AG09309 (cell line): ENCODE results near the gene MSH3.

Source experiments
- DNase-seq: peaks from one replicate; pipeline ENCODE4 v3.0.0-alpha.2; 2010; ENCODE audit warnings: low read depth
- H3K4me3 ChIP-seq: 2 replicates; pipeline ENCODE4 v1.5.1; 2011; ENCODE audit warnings: mild to moderate bottlenecking, low read depth, low read length, moderate library complexity; ENCODE audit not compliant: control insufficient read depth
- TF ChIP-seq, protein P1 (sequence below): IDR thresholded peaks from 2 replicates; pipeline ENCODE4 v1.5.1; 2011; ENCODE audit warnings: mild to moderate bottlenecking, low read depth, low read length, inconsistent platforms; ENCODE audit not compliant: insufficient read depth, control insufficient read depth; ENCODE audit errors: missing control alignments

Gene MSH3

DNA sequence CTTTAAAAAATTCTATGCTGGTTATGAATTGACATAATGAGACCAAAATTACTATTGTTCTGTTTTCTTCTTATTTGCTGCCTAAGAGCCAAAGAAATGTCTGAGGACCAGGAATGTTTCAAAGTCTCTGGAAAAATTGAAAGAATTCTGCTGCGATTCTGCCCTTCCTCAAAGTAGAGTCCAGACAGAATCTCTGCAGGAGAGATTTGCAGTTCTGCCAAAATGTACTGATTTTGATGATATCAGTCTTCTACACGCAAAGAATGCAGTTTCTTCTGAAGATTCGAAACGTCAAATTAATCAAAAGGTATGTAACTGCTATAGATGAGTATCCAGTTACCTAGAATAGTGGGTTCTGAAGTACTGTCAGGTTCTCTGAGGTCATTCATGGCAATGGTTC lies 10.6 kb downstream of the MSH3 start:
- H3K4me3 ChIP-seq, result no peak overlapping the region
- TF ChIP-seq, protein P1, sequence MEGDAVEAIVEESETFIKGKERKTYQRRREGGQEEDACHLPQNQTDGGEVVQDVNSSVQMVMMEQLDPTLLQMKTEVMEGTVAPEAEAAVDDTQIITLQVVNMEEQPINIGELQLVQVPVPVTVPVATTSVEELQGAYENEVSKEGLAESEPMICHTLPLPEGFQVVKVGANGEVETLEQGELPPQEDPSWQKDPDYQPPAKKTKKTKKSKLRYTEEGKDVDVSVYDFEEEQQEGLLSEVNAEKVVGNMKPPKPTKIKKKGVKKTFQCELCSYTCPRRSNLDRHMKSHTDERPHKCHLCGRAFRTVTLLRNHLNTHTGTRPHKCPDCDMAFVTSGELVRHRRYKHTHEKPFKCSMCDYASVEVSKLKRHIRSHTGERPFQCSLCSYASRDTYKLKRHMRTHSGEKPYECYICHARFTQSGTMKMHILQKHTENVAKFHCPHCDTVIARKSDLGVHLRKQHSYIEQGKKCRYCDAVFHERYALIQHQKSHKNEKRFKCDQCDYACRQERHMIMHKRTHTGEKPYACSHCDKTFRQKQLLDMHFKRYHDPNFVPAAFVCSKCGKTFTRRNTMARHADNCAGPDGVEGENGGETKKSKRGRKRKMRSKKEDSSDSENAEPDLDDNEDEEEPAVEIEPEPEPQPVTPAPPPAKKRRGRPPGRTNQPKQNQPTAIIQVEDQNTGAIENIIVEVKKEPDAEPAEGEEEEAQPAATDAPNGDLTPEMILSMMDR, result no peak
- no peak for DNase-seq

DNA sequence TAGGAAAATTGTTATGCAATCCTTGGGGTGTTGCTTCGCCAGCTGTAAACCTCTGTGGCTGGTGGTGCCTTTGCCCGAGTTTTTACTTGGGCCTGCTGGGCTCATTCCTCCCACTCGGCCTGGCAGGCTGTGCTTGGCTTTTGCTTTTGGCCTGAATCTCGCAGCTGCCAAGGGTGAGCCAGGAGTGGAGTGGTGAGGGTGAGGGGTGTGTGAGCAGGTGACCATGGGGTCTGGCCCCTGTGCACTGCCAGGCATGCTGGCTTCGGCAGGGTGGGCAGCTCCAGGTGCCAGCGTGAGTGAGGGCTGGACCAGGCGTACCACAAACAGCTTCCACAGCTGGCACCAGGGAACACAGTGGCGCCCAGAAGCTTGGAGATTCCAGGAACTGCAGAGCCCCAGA lies 12.9 kb downstream of the MSH3 start:
- H3K4me3 ChIP-seq, result no peak overlapping the region
- TF ChIP-seq, protein P1, result no peak
- no peak for DNase-seq

GRCh38 chr5:80668016-80668969 lies 13.8 kb downstream of the MSH3 start:
- TF ChIP-seq, protein P1, result no peak
- no peak for DNase-seq
- no peak overlapping the region for H3K4me3 ChIP-seq

DNA sequence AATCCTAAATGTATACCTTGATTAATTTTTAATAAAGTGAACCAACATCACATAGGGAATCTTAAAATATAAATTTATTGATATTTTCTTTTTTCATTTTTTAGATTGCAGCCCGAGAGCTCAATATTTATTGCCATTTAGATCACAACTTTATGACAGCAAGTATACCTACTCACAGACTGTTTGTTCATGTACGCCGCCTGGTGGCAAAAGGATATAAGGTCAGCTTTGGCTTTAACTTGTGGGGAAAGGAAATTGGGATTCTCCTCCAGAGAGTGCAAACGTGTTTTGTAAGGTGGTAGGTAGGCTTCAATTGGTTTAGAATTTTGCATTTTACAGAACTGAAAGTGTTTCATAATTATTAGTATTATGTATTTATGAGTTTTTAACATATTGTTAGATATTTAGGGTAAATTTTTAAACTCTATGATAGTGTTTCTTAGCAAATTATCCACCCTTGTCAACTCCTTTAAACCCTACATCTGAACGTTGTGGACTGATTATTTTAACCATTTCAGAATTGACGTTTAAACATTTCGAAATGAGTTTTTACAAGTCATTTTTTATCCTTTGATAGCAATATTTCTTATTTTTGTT lies 17.8 kb downstream of the MSH3 start:
- TF ChIP-seq, protein P1, result peak; percentile 84
- no peak for DNase-seq
- no peak overlapping the region for H3K4me3 ChIP-seq

GRCh38 chr5:80676706-80677105 lies 22.3 kb downstream of the MSH3 start:
- DNase-seq, result no peak
- TF ChIP-seq, protein P1, result no peak
- H3K4me3 ChIP-seq, result no peak overlapping the region

- no peak for DNase-seq
These were observed 32.3 kb downstream of the MSH3 start for GRCh38 chr5:80686757-80687156.

More at GRCh38 chr5:80686757-80687156, 32.3 kb downstream of the MSH3 start:
- H3K4me3 ChIP-seq, result no peak overlapping the region
- TF ChIP-seq, protein P1, result peak; percentile 34
